Measurements from ENCODE around the gene ZNF277.

Gene ZNF277

GRCh38 chr7:112202816-112203215, 3.7 kb upstream of the ZNF277 start:
- no peak overlapping the region for H3K27ac ChIP-seq
- TF ChIP-seq ZFX (IDR thresholded peaks at IDR 0.05; ENCODE audit: borderline replicate concordance) (no peak), CTCF (IDR thresholded peaks at IDR 0.05) (no peak)

GRCh38 chr7:112203365-112203739, 3.1 kb upstream of the ZNF277 start:
- TF ChIP-seq CTCF (IDR thresholded peaks at IDR 0.05) (no peak), ZFX (IDR thresholded peaks at IDR 0.05; ENCODE audit: borderline replicate concordance) (no peak)
- no peak overlapping the region for H3K27ac ChIP-seq

- no peak for TF ChIP-seq ZFX (IDR thresholded peaks at IDR 0.05; ENCODE audit: borderline replicate concordance)
- TF ChIP-seq CTCF (IDR thresholded peaks at IDR 0.05), result no peak
Measured at GRCh38 chr7:112204499-112205342, 1.8 kb upstream of the ZNF277 start.

GRCh38 chr7:112205343-112206237, 905 bp upstream of the ZNF277 start:
- TF ChIP-seq CTCF (IDR thresholded peaks at IDR 0.05), result no peak
- TF ChIP-seq ZFX (IDR thresholded peaks at IDR 0.05; ENCODE audit: borderline replicate concordance), result no peak
- peak overlapping the region; percentile 63 for H3K27ac ChIP-seq

More at GRCh38 chr7:112204499-112205342, 1.8 kb upstream of the ZNF277 start:
- no peak overlapping the region for H3K27ac ChIP-seq

- no peak for TF ChIP-seq CTCF (IDR thresholded peaks at IDR 0.05)
- TF ChIP-seq ZFX (IDR thresholded peaks at IDR 0.05; ENCODE audit: borderline replicate concordance), result no peak
- peak overlapping the region; percentile 63 for H3K27ac ChIP-seq
Measured at GRCh38 chr7:112206991-112207592, 597 bp downstream of the ZNF277 start.

- TF ChIP-seq CTCF (IDR thresholded peaks at IDR 0.05), result no peak
- TF ChIP-seq ZFX (IDR thresholded peaks at IDR 0.05; ENCODE audit: borderline replicate concordance), result no peak
- no peak overlapping the region; the same call in 1 of the 2 replicates for H3K27ac ChIP-seq
Measured at GRCh38 chr7:112207765-112208164, 1.3 kb downstream of the ZNF277 start.
